Karpas-422 (cell line): ENCODE data around the gene NKAIN4. TPM values are rescaled to one million over a fixed set of nuclear protein-coding genes. Genes with fewer than 3 reads are reported as not detected.
A peak's percentile ranks its signal among the peaks of the same experiment; 100 is the strongest.

Source experiments
- DNase-seq: peaks from one replicate; pipeline ENCODE4 v3.0.0-alpha.2; 2015
- H2AFZ ChIP-seq: fragments of 200-600 bp; sonication (generic); 2 replicates; pipeline ENCODE4 v1.6.1; 2014; ENCODE audit warnings: antibody characterized with exemption, low read length, mixed read lengths
- H3K27ac ChIP-seq: fragments of 200-600 bp; sonication (generic); 2 replicates; pipeline ENCODE4 v1.5.1; 2014; ENCODE audit warnings: mild to moderate bottlenecking, low read length, moderate library complexity
- H3K27me3 ChIP-seq: fragments of 200-600 bp; sonication (generic); 2 replicates; pipeline ENCODE4 v1.6.1; 2014; ENCODE audit warnings: low read length, mixed read lengths
- H3K36me3 ChIP-seq: fragments of 200-600 bp; sonication (generic); 2 replicates; pipeline ENCODE4 v1.6.1; 2014; ENCODE audit warnings: low read length, mixed read lengths; ENCODE audit not compliant: insufficient read depth
- H3K4me1 ChIP-seq: fragments of 200-600 bp; sonication (generic); 2 replicates; pipeline ENCODE4 v1.6.1; 2014; ENCODE audit warnings: mild to moderate bottlenecking, low read length, mixed read lengths
- H3K4me2 ChIP-seq: fragments of 200-600 bp; sonication (generic); 2 replicates; pipeline ENCODE4 v1.6.1; 2014; ENCODE audit warnings: low read length, low read depth, mild to moderate bottlenecking; ENCODE audit not compliant: poor library complexity, severe bottlenecking
- H3K4me3 ChIP-seq: fragments of 200-600 bp; sonication (generic); 2 replicates; pipeline ENCODE4 v1.5.1; 2014; ENCODE audit warnings: mild to moderate bottlenecking, antibody characterized with exemption, low read length, mixed read lengths
- H3K79me2 ChIP-seq: fragments of 200-600 bp; sonication (generic); 2 replicates; pipeline ENCODE4 v1.6.1; 2014; ENCODE audit warnings: mild to moderate bottlenecking, low read length, mixed read lengths
- H3K9ac ChIP-seq: fragments of 200-600 bp; sonication (generic); 2 replicates; pipeline ENCODE4 v1.6.0; 2014; ENCODE audit warnings: low read length
- H3K9me2 ChIP-seq: fragments of 200-600 bp; sonication (generic), shearing (Covaris generic); replicated peaks from 2 replicates; pipeline ENCODE4 v1.6.0; 2014; ENCODE audit warnings: mild to moderate bottlenecking, low read length, moderate library complexity; ENCODE audit not compliant: insufficient read depth
- H3K9me3 ChIP-seq: fragments of 300-700, 200-600 bp; sonication (generic); 2 replicates; pipeline ENCODE4 v1.6.1; 2014; ENCODE audit warnings: low read length, mixed read lengths
- H4K20me1 ChIP-seq: fragments of 200-600 bp; sonication (generic); 2 replicates; pipeline ENCODE4 v1.6.1; 2014; ENCODE audit warnings: mild to moderate bottlenecking, antibody characterized with exemption, low read length, low read depth; ENCODE audit not compliant: insufficient read depth
- total RNA-seq: library from RNA; depleted of rRNA; stranded (reverse); fragments of >200 nt; shearing (Covaris generic); gene quantifications from 2 replicates; pipeline ENCODE4 v1.2.3, GENCODE V29; 2014; ENCODE audit warnings: low replicate concordance

Gene NKAIN4
- total RNA-seq, 1 experiment from 2014 or later: not detected

DNA sequence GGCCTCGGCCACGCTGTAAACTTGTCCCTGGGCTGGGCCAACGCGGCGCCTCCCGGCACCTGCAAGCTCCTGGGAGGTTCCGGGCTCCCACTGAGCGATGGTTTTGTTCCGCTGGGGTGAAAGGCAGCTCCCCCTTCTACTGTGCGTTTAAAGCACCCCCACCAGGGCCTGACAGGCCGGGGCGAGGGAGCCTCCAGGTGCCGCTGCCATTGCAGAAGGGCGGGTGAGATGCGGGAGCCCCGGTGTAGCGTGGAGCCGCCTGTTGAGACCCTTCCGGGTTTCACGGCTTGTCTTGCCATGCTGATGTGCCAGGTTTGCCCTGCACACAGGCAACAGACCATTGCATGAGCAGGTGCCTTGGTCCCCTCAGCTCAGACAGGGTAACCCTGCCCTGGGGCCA is 41.6 kb upstream of the NKAIN4 start:
- H3K4me1 ChIP-seq: peaks cover 27% of the 10 kb centered on the region
- H3K4me3 ChIP-seq: no peak overlapping the region
- no peaks in the 10 kb centered on the region for H3K79me2 ChIP-seq
- no peak overlapping the region for H3K4me2 ChIP-seq
- no peak overlapping the region for H3K9ac ChIP-seq
- H3K36me3 ChIP-seq: no peaks in the 10 kb centered on the region
- no peaks in the 10 kb centered on the region for H3K9me3 ChIP-seq
- no peak for DNase-seq
- no peaks in the 10 kb centered on the region for H3K27me3 ChIP-seq
- H4K20me1 ChIP-seq: peaks cover 8% of the 10 kb centered on the region; the same call in 1 of the 2 replicates
- 0 out of 2 replicates have a peak overlapping the region, but pooled peaks have one; percentile 36 for H3K27ac ChIP-seq
- H3K9me2 ChIP-seq: no peaks in the 10 kb centered on the region
- no peak overlapping the region for H2AFZ ChIP-seq

DNA sequence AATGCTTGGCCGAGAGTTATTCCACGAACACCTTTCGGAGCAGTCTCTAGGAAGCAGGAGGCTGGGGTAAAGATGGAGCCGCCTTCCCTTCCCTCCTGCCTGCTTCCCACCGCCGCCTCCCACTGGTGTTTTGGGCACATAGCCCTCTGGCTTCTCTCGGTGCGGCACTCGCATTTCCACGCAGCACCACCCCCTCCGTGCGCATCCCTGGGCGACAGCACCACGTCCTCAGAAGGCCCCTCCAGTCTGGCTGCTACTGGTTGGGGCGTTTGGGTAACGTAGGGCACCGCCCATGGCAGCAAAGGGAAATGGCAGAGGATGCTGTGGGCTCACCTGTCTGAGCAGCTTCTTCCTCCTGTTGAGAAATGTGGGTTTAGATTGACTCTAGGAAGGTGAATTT is 41.2 kb upstream of the NKAIN4 start:
- Histone ChIP-seq H3K9me3 (no peaks in the 10 kb centered on the region), H3K9me2 (no peaks in the 10 kb centered on the region), H3K4me3 (no peak overlapping the region), H3K9ac (no peak overlapping the region), H3K4me2 (no peak overlapping the region), H3K27me3 (no peaks in the 10 kb centered on the region), H4K20me1 (peaks cover 10% of the 10 kb centered on the region; the same call in 1 of the 2 replicates), H3K79me2 (no peaks in the 10 kb centered on the region), H2AFZ (no peak overlapping the region), H3K4me1 (peaks cover 27% of the 10 kb centered on the region), H3K36me3 (no peaks in the 10 kb centered on the region), H3K27ac (no peak overlapping the region)
- DNase-seq: no peak

DNA sequence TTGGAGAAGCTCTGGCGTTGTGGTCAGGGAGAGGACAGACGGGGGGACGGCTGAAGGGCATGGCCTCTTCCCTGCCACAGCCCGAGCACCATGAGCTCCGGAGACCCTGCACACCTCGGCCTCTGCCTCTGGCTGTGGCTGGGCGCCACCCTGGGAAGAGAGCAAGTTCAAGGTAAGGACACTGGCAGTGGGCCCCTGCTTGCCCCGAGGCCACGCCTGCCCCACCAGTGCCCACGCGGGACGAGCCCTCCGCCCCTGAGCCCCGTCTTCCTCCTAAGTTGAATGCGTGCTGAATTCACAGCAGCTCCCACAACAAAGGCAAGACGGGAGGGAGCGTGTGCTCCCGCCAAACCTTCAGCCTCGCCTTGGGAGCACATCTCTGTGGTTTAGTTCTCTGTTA is 40.8 kb upstream of the NKAIN4 start:
- H3K36me3 ChIP-seq: no peaks in the 10 kb centered on the region
- no peak overlapping the region for H3K4me3 ChIP-seq
- no peaks in the 10 kb centered on the region for H3K9me2 ChIP-seq
- H3K4me2 ChIP-seq: no peak overlapping the region
- H4K20me1 ChIP-seq: peaks cover 12% of the 10 kb centered on the region; the same call in 1 of the 2 replicates
- H3K9me3 ChIP-seq: no peaks in the 10 kb centered on the region
- no peak overlapping the region for H3K9ac ChIP-seq
- H3K27ac ChIP-seq: no peak overlapping the region
- no peak for DNase-seq
- H3K79me2 ChIP-seq: no peaks in the 10 kb centered on the region
- H3K27me3 ChIP-seq: no peaks in the 10 kb centered on the region
- H2AFZ ChIP-seq: no peak overlapping the region
- H3K4me1 ChIP-seq: peaks cover 27% of the 10 kb centered on the region

DNA sequence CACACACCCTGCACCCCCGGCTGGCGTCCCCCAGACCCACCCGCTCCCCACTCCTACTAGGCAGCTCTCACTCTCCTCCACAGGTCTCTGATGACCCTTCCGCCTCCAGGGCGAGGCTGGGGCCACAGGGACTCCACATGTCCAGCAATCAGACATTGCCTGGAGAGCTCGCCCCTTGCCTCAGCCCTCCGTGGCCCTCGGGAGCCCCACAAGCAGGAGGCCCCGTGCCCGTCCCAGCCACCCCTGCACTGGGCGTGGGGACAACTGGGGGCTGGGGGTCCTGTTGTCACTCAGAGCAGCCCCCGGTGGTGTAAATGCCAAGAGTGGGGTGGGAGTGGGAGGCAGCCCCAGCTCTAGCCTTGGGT is 40.3 kb upstream of the NKAIN4 start:
- Histone ChIP-seq H3K27ac (no peak overlapping the region), H4K20me1 (peaks cover 12% of the 10 kb centered on the region; the same call in 1 of the 2 replicates), H3K9ac (no peak overlapping the region), H3K9me3 (no peaks in the 10 kb centered on the region), H3K4me3 (no peak overlapping the region), H2AFZ (no peak overlapping the region), H3K4me1 (peaks cover 27% of the 10 kb centered on the region), H3K79me2 (no peaks in the 10 kb centered on the region), H3K4me2 (no peak overlapping the region), H3K9me2 (no peaks in the 10 kb centered on the region), H3K27me3 (no peaks in the 10 kb centered on the region), H3K36me3 (no peaks in the 10 kb centered on the region)
- no peak for DNase-seq

DNA sequence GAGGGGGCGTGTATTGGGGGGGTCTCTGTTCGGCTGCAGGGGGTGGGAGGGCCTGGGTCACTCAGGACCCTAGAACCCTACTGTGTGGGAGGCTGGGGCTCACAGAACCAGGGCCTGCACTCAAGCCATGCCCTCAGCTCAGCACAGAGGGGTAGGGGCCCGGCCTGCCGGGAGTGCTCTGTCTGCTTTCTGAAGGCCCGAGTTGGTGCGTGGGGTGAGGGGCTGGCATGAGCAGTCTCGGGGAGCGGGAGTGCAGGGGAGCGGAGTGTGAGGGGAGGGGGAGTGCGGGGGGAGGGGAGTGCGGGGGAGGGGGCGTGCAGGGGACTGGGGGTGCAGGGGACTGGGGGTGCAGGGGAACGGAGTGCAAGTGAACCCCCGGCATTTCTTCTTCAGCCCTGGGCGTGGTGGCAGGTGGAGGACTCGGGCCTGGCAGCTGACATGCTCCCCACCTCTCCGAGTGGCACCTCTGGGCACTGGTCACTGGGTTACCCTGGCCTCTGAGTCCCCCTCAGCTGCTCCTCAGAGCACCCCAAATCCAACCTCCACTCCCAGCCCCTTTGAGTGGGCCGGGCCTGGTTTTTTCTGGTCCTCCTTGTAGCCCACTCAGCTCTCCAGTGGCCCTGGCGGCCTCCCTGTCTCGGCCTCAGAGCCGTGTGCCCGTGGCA is 39.7 kb upstream of the NKAIN4 start:
- no peak overlapping the region for H3K9ac ChIP-seq
- peaks cover 12% of the 10 kb centered on the region; the same call in 1 of the 2 replicates for H4K20me1 ChIP-seq
- no peaks in the 10 kb centered on the region for H3K79me2 ChIP-seq
- no peaks in the 10 kb centered on the region for H3K27me3 ChIP-seq
- H3K36me3 ChIP-seq: no peaks in the 10 kb centered on the region
- H3K9me3 ChIP-seq: no peaks in the 10 kb centered on the region
- DNase-seq: peak; percentile 45
- no peak overlapping the region for H3K4me2 ChIP-seq
- H3K4me1 ChIP-seq: peaks cover 27% of the 10 kb centered on the region
- H2AFZ ChIP-seq: no peak overlapping the region
- H3K4me3 ChIP-seq: no peak overlapping the region
- no peak overlapping the region for H3K27ac ChIP-seq
- no peaks in the 10 kb centered on the region for H3K9me2 ChIP-seq

DNA sequence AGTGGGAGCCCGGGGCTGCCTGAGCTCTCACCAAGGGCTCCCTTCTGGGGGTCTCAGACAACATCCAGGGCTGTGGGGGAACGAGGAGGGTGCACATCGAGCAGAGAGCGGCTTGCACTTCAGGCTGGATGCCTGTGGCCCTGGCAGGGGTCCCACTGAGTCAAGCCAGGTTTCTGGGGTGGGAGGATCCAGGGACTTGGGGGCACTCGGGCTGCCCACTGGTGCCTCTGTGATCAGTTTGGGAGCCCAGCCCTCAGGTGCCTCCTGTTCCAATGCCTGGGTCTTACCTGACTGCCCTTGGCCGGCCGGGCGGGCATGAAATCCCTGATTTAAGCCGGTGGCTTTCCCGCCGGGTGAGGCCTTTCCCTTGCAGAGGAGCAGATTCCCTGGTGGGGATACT is 39.2 kb upstream of the NKAIN4 start:
- no peak overlapping the region for H3K27ac ChIP-seq
- no peaks in the 10 kb centered on the region for H3K27me3 ChIP-seq

DNA sequence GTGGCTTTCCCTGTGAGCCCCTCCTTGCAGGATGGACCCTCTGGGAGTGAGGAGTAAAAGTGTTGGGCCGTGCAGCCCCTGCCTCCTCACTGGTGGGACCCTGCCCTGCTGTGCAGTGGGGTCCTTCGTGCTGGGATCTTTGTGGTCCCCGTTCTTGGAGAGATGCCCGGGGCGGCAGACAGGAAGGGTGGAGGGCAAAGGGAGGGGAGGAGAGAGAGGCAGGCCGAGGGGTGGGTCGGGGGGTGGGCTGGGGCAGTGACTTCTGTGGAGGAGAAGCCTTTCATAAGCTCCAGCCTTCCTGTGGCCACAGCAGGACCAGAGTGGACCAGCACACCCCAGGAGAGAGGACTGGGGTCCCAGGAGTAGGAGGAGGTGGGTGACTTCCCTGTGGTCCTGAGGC is 38.6 kb upstream of the NKAIN4 start, which contains the start of gene COL20A1:
Gene COL20A1, plus strand, starts transcription at position 283 of the 400 bp plus-strand sequence. CDS start 1,922 bp downstream, outside the sequence.
- H3K27ac ChIP-seq: no peak within 1 kb of the TSS
- peaks cover 12% of the 10 kb centered on the region; the same call in 1 of the 2 replicates for H4K20me1 ChIP-seq
- H3K79me2 ChIP-seq: no peaks in the 10 kb centered on the region
- H3K9me2 ChIP-seq: no peaks in the 10 kb centered on the region
- no peaks in the 10 kb centered on the region for H3K9me3 ChIP-seq
- no peak within 1 kb of the TSS for H3K9ac ChIP-seq
- no peaks in the 10 kb centered on the region for H3K27me3 ChIP-seq
- H3K4me1 ChIP-seq: peaks cover 27% of the 10 kb centered on the region
- no peak within 1 kb of the TSS for H3K4me2 ChIP-seq
- DNase-seq: no peak
- no peak within 1 kb of the TSS for H2AFZ ChIP-seq
- no peak within 1 kb of the TSS for H3K4me3 ChIP-seq
- no peaks in the 10 kb centered on the region for H3K36me3 ChIP-seq

More for the DNA sequence above, 39.2 kb upstream of the NKAIN4 start:
- Histone ChIP-seq H3K4me3 (no peak overlapping the region), H3K9me3 (no peaks in the 10 kb centered on the region), H3K9me2 (no peaks in the 10 kb centered on the region), H3K79me2 (no peaks in the 10 kb centered on the region), H3K4me2 (no peak overlapping the region), H2AFZ (no peak overlapping the region), H3K9ac (no peak overlapping the region), H3K36me3 (no peaks in the 10 kb centered on the region), H4K20me1 (peaks cover 12% of the 10 kb centered on the region; the same call in 1 of the 2 replicates), H3K4me1 (peaks cover 27% of the 10 kb centered on the region)
- no peak for DNase-seq

DNA sequence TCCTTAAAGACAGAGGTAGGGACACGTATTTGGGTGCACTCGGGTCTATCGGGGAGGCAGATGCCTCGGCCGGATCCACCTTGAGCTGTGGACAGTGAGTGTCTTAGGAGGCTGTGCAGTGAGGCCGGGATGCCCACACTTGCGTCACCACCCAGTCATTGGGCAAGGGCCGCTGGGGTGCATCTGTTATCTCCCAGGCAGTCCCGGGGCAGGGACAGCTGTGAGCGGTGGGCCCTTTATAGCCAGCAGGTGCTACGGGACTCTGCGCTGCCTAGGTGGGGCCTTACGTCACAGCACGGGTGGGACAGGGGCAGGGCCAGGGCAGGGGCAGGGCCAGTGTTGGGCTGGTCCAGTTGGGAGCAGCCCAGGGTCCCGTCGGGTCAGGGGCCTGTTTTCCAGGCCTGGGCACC is 38.0 kb upstream of the NKAIN4 start:
- no peaks in the 10 kb centered on the region for H3K9me3 ChIP-seq

More for the DNA sequence above, 38.0 kb upstream of the NKAIN4 start:
- no peak overlapping the region for H3K27ac ChIP-seq
- peaks cover 12% of the 10 kb centered on the region; the same call in 1 of the 2 replicates for H4K20me1 ChIP-seq
- H3K9ac ChIP-seq: no peak overlapping the region
- no peaks in the 10 kb centered on the region for H3K27me3 ChIP-seq
- no peaks in the 10 kb centered on the region for H3K9me2 ChIP-seq
- no peak for DNase-seq
- H3K36me3 ChIP-seq: no peaks in the 10 kb centered on the region
- no peaks in the 10 kb centered on the region for H3K79me2 ChIP-seq
- H3K4me1 ChIP-seq: peaks cover 21% of the 10 kb centered on the region
- no peak overlapping the region for H3K4me3 ChIP-seq
- no peak overlapping the region for H2AFZ ChIP-seq
- no peak overlapping the region for H3K4me2 ChIP-seq
